AG10803 (cell line): ENCODE data around the gene NPIPA3.
"Not testable (repeated sequence)": the region's sequence is repeated elsewhere in the genome, so short reads cannot be mapped to it uniquely, and the experiment has no call there.

Experiments
- DNase-seq: peaks from one replicate; pipeline ENCODE4 v3.0.0; 2010; ENCODE audit warnings: low read depth
- H3K4me3 ChIP-seq: 2 replicates; pipeline ENCODE4 v1.5.1; 2011; ENCODE audit warnings: mild to moderate bottlenecking, low read length, control low read depth
- TF ChIP-seq, protein P1 (sequence below): conservative IDR thresholded peaks from 2 replicates; pipeline ENCODE4 v1.5.1; 2011; ENCODE audit warnings: mild to moderate bottlenecking, low read length, control low read depth, inconsistent platforms

The NPIPA3 gene

DNA sequence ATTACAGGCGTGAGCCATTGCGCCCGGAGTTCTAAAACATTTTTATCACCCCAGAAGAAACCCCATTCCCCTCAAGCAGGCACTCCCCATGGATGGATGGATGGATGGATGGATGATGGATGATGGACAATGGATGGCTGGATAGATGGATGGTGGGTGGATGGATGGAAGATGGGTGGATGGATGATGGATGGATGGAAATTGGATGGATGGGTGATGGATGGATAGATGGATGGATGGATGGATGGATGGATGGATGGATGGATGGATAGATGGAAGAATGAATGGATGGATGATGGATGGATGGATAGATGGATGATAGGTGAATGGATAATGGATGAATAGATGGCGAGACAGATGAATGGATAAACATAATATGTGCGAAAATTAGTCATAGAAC is 25.6 kb upstream of the NPIPA3 start:
- DNase-seq, result no peak
- TF ChIP-seq, protein P1, sequence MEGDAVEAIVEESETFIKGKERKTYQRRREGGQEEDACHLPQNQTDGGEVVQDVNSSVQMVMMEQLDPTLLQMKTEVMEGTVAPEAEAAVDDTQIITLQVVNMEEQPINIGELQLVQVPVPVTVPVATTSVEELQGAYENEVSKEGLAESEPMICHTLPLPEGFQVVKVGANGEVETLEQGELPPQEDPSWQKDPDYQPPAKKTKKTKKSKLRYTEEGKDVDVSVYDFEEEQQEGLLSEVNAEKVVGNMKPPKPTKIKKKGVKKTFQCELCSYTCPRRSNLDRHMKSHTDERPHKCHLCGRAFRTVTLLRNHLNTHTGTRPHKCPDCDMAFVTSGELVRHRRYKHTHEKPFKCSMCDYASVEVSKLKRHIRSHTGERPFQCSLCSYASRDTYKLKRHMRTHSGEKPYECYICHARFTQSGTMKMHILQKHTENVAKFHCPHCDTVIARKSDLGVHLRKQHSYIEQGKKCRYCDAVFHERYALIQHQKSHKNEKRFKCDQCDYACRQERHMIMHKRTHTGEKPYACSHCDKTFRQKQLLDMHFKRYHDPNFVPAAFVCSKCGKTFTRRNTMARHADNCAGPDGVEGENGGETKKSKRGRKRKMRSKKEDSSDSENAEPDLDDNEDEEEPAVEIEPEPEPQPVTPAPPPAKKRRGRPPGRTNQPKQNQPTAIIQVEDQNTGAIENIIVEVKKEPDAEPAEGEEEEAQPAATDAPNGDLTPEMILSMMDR, result no peak

DNA sequence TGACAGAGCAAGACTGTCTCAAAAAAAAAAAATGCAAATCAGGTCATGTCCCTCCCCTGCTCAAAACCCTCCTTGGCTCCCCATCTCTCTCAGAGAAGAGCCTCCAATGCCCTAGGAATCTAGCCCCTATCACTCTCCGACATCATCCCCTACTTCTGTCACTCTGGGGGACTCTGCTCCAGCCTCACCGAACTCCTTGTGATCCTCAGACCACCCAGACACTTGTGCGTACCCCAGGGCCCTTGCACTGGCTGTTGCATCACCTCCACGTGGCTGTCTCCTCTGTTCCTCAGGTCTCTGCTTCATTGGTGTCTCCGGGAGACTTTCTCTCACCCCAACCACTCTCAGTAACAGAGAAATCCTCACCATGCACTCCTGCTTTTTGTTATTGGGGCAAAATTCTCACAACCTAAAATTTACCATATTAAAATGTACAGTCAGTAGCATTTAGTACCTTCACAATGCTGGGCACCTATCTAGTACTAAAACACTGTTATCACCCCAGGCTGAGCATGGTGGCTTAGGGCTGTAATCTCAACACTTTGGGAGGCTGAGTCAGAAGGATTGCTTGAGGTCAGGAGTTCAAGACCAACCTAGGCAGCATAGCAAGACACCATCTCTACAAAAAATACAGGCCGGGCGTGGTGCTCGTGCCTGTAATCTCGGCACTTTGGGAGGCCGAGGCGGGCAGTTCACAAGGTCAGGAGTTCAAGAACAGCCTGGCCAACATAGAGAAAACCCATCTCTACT is 24.3 kb upstream of the NPIPA3 start:
- H3K4me3 ChIP-seq, result no peak overlapping the region
- no peak for DNase-seq
- TF ChIP-seq, protein P1, result no peak

More for the DNA sequence above, 25.6 kb upstream of the NPIPA3 start:
- no peak overlapping the region for H3K4me3 ChIP-seq

DNA sequence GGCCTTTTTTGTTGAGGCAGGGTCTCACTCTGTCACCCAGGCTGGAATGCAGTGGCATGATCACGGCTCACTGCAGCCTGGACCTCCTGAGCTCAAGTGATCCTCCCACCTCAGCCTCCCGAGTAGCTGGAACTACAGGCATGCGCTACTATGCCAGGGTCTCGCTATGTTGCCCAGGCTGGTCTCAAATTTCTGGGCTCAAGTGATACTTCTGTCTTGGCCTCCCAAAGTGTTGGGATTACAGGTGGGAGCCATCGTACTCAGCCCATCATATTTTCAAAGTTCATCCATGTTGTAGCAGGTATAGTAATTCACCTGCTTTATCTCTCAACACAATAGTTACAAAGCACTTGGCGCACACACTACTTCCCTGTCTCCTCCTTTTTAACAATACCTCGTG is 22.8 kb upstream of the NPIPA3 start:
- DNase-seq, H3K4me3 ChIP-seq: not testable (repeated sequence)

DNA sequence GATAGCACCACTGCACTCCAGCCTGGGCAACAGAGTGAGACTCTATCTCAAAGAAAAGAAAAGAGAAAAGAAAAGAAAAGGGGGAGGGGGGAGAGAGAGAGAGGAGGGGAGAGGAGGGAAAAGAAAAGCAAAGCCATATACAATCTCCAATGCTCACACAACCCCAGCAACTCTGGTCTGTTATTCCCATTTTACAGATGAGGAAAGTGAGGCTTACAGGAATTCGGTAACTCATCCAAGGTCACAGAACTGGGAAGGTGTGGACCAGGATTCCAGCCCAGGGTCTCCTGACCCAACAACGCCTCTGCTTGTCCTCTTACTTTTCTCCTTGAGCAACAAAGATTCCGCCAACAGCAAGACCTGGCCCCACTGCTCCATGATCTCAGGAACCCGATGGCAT is 22.1 kb upstream of the NPIPA3 start:
- no peak for DNase-seq

DNA sequence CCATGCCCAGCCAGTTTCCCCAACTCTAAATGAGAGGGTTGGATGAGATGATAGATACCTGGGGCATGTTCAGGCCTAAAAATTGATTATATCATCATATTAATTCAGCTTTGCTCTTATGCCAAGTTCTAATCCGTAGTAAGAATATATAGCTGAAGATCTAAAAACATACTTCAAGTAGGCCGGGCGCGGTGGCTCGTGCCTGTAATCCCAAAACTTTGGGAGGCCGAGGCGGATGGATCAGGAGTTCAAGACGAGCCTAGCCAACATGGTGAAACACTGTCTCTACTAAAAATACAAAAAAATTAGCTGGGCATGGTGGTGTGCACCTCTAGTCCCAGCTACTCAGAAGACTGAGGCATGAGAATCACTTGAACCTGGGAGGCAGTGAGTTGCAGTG is 21.1 kb upstream of the NPIPA3 start:
- TF ChIP-seq, protein P1, result no peak
- H3K4me3 ChIP-seq, result no peak overlapping the region
- DNase-seq, result no peak

More for the DNA sequence above, 22.1 kb upstream of the NPIPA3 start:
- TF ChIP-seq, protein P1, result no peak
- no peak overlapping the region for H3K4me3 ChIP-seq

DNA sequence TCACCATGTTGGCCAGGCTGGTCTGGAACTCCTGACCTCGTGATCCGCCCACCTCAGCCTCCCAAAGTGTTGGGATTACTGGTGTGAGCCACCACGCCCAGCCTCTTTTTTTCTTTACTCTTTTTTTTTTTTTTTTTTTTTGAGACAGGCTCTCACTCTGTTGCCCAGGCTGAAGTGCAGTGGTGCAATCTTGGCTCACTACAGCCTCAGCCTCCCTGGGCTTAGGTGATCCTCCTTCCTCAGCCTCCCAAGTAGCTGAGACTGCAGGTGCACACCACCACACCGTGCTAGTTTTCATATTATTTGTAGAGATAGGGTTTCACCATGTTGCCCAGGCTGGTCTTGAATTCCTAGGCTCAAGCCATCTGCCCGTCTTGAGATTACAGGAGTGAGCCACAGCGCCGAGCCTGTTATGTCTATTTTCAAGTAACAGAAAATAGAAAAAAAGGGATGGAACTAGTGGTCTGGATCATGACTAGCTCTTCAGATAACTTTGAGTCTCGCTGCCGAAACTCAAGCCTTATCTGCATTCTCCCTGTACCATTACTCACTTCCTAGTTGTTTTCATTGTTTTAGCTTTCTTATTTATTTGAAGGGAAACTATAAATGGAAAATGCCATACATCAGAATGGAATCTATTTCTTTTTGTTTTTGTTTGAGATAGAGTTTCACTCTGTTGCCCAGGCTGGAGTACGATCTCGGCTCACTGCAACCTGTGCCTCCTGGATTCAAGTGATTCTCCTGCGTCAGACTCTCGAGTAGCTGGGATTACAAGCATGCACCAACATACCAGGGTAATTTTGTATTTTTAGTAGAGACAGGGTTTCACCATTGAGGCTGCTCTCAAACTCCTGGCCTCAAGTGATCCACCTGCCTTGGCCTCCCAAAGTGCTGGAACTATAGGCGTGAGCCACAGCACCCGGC is 17.1 kb upstream of the NPIPA3 start:
- DNase-seq, result not testable (repeated sequence)

DNA sequence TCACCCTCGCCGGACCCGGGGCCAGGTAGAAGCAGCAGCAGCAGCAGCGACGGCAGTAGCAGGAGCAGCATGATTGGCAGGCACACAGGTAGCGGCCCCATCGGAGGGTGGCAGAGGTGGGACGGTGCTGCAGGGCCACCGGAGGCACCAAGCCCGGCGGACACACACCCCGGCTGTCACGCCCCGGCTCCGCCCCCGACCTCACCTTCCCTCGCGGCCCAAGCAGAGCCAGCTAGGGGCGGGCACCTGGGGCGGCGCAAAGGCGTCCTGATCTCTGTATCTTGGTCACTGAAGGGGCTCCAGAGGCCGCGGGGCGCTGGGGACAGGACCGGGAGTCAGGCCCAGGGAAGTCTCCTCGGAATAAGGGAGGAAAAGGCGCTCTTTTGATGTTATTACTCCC is 9.1 kb upstream of the NPIPA3 start, which contains the start of gene PLA2G10:
PLA2G10 (minus strand) TSS at position 180 of the 400 bp plus-strand sequence; CDS start at position 101, 79 bp downstream.
- DNase-seq, H3K4me3 ChIP-seq: not testable (repeated sequence)

More for the DNA sequence above, 17.1 kb upstream of the NPIPA3 start:
- not testable (repeated sequence) for H3K4me3 ChIP-seq

DNA sequence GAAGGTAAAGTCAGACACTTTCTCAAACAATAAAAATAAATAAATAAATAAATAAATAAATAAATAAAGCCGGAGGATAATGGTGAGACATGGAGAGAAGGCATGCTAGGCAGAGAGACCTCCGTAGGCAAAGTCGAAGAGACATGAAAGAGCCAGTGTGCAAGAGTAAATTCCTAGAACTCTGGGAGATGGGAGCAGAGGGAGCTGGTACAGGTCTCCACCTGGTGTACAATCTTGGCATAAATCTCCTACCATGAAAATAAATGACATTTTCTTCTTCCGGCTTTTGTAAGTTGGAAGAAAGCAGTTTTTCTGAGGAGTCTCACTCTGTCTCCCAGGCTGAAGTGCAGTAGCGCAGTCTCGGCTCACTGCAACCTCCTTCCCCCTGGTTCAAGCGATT is 1.4 kb upstream of the NPIPA3 start:
- DNase-seq, H3K4me3 ChIP-seq: not testable (repeated sequence)

DNA sequence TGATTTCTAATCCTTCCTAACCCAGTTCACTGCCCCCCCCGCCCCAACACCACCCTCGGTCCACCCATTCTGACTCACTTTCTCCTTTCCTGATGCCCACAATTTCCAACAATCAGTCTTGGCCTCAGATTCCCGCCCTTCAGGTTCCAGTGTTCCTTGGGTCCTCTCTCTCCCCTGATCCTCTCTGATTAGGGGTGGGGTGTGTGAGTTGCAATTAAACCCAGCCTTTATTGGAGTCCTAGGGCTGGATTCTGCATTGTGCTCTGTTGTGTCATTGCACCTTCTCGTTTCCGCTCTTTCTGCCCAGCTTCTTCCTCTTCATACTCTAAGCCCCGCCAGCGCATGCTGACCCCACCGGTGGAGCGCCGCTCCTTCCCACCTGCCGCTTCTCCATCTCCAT is 539 bp upstream of the NPIPA3 start:
- not testable (repeated sequence) for H3K4me3 ChIP-seq, DNase-seq

DNA sequence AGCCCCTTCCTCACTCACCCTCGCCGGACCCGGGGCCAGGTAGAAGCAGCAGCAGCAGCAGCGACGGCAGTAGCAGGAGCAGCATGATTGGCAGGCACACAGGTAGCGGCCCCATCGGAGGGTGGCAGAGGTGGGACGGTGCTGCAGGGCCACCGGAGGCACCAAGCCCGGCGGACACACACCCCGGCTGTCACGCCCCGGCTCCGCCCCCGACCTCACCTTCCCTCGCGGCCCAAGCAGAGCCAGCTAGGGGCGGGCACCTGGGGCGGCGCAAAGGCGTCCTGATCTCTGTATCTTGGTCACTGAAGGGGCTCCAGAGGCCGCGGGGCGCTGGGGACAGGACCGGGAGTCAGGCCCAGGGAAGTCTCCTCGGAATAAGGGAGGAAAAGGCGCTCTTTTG is 30.0 kb downstream of the NPIPA3 start:
- not testable (repeated sequence) for DNase-seq, H3K4me3 ChIP-seq

DNA sequence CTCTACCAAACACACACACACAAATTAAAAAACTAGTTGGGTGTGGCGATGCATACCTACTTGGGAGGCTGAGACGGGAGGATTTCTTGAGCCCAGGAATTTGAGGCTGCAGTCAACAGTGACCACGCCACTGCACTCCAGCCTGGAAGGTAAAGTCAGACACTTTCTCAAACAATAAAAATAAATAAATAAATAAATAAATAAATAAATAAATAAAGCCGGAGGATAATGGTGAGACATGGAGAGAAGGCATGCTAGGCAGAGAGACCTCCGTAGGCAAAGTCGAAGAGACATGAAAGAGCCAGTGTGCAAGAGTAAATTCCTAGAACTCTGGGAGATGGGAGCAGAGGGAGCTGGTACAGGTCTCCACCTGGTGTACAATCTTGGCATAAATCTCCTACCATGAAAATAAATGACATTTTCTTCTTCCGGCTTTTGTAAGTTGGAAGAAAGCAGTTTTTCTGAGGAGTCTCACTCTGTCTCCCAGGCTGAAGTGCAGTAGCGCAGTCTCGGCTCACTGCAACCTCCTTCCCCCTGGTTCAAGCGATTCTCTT is 37.7 kb downstream of the NPIPA3 start:
- DNase-seq, result not testable (repeated sequence)

DNA sequence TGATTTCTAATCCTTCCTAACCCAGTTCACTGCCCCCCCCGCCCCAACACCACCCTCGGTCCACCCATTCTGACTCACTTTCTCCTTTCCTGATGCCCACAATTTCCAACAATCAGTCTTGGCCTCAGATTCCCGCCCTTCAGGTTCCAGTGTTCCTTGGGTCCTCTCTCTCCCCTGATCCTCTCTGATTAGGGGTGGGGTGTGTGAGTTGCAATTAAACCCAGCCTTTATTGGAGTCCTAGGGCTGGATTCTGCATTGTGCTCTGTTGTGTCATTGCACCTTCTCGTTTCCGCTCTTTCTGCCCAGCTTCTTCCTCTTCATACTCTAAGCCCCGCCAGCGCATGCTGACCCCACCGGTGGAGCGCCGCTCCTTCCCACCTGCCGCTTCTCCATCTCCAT is 38.6 kb downstream of the NPIPA3 start:
- H3K4me3 ChIP-seq, DNase-seq: not testable (repeated sequence)

More for the DNA sequence above, 37.7 kb downstream of the NPIPA3 start:
- not testable (repeated sequence) for H3K4me3 ChIP-seq

DNA sequence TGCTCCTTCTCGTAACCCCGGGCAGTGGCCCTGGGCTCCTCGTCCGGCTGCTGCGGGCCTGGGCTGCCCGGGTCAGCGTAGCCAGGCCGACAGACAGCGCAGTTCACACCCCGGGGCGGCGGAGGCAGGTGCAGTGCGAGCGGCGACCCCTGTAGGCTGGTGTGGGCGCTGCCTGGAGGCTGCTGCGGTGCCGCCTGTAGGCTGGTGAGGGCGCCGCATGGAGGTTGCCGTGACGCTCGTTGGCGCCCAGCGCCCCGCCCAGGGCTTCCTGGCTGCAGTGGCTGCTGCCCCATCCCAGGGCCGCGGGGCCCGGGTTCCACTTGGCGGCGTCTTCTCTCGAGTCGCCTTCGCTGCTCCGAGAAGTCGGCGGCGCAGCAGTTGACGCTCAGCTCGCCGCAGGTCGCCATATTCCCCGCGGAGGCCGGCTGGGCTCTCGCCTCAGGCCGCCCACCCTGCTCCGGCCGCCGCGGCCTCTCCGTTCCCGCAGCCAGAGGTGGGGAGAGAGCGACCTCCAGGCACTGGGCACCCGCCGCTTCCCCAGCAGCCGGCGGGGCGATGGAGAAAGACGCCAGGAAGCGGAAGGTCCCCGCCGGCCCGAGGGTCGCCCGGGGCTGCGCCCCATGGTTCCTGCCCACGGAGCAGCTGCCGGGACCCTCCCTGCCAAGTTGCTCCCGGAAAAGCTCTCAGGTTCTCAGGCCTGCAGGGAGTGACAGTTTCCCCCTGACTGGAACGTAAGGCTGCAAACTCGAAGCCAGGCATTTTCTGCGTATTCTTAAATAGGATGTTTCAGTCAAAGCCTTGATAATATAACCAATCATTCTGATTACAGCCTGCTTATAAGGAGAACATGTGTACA is 39.3 kb downstream of the NPIPA3 start, which contains the start of gene NPIPA2:
NPIPA2 (plus strand) TSS at position 261 of the 856 bp plus-strand sequence. CDS start 5,533 bp downstream, outside the sequence.
- not testable (repeated sequence) for DNase-seq, H3K4me3 ChIP-seq
